Measurements from ENCODE around the gene KBTBD7.
"Not testable (repeated sequence)": the region's sequence is repeated elsewhere in the genome, so short reads cannot be mapped to it uniquely, and the experiment has no call there.

GRCh38 chr13:41175576-41175975 is 18.8 kb downstream of the KBTBD7 start:
- TF ChIP-seq CTCF (IDR thresholded peaks at IDR 0.05; ENCODE audit: extremely low read depth in 1 of 2, insufficient read depth in 1 of 2, low read depth in 1 of 2, low read length in 2 of 2); POLR2A (IDR thresholded peaks at IDR 0.05; ENCODE audit: low read depth, low read length); JUN (IDR thresholded peaks at IDR 0.05; ENCODE audit: borderline replicate concordance, insufficient read depth, insufficient read length, low read depth); EZH2 (IDR thresholded peaks at IDR 0.05; ENCODE audit: borderline replicate concordance, low read depth, low read length, severe bottlenecking); MAX (IDR thresholded peaks at IDR 0.05; ENCODE audit: insufficient read depth, insufficient read length); FOS (IDR thresholded peaks at IDR 0.05; ENCODE audit: borderline replicate concordance, insufficient read depth, low read length): not testable (repeated sequence)

All from endothelial cell of umbilical vein (primary cell).